ENCODE measurements around the gene METTL22.
"Not testable (repeated sequence)": the region's sequence is repeated elsewhere in the genome, so short reads cannot be mapped to it uniquely, and the experiment has no call there.

The METTL22 gene

GRCh38 chr16:8651958-8652357, 30.5 kb downstream of the METTL22 start:
- not testable (repeated sequence) for DNase-seq (ENCODE audit: low spot score in 2 of 2); H3K36me3 Mint-ChIP-seq; H3K4me3 Mint-ChIP-seq; H3K9me3 Mint-ChIP-seq; H3K27me3 Mint-ChIP-seq; H3K27ac Mint-ChIP-seq; ATAC-seq (ENCODE audit: low read depth); H3K4me1 Mint-ChIP-seq

GRCh38 chr16:8655184-8655717, 33.8 kb downstream of the METTL22 start:
- no peaks in the 10 kb centered on the region for H3K36me3 Mint-ChIP-seq
- DNase-seq (ENCODE audit: low spot score in 2 of 2), result no peak
- H3K4me1 Mint-ChIP-seq, result peaks cover 3% of the 10 kb centered on the region
- H3K4me3 Mint-ChIP-seq, result no peak overlapping the region
- peak; percentile 42 for ATAC-seq (ENCODE audit: low read depth)
- H3K9me3 Mint-ChIP-seq, result no peaks in the 10 kb centered on the region
- H3K27ac Mint-ChIP-seq, result no peak overlapping the region
- no peaks in the 10 kb centered on the region for H3K27me3 Mint-ChIP-seq

- DNase-seq (ENCODE audit: low spot score in 2 of 2), result no peak
- Mint-ChIP-seq H3K27ac (no peak overlapping the region), H3K4me1 (peaks cover 5% of the 10 kb centered on the region), H3K27me3 (no peaks in the 10 kb centered on the region), H3K36me3 (peaks cover 3% of the 10 kb centered on the region), H3K9me3 (no peaks in the 10 kb centered on the region), H3K4me3 (no peak overlapping the region)
- no peak for ATAC-seq (ENCODE audit: low read depth)
Measured at GRCh38 chr16:8656376-8656775, 34.9 kb downstream of the METTL22 start.

- Mint-ChIP-seq H3K27me3 (no peaks in the 10 kb centered on the region), H3K27ac (no peak overlapping the region), H3K9me3 (no peaks in the 10 kb centered on the region), H3K4me1 (peaks cover 3% of the 10 kb centered on the region), H3K36me3 (peaks cover 3% of the 10 kb centered on the region), H3K4me3 (no peak overlapping the region)
- peak; percentile 86 for ATAC-seq (ENCODE audit: low read depth)
- peak; percentile 65 to 69 for DNase-seq (ENCODE audit: low spot score in 2 of 2)
Measured at GRCh38 chr16:8660841-8661301, 39.4 kb downstream of the METTL22 start.

GRCh38 chr16:8661703-8662102, 40.2 kb downstream of the METTL22 start:
- no peaks in the 10 kb centered on the region for H3K9me3 Mint-ChIP-seq

GRCh38 chr16:8663192-8664089, 41.9 kb downstream of the METTL22 start:
- no peak for ATAC-seq (ENCODE audit: low read depth)
- no peaks in the 10 kb centered on the region for H3K9me3 Mint-ChIP-seq
- no peak overlapping the region for H3K4me3 Mint-ChIP-seq
- no peaks in the 10 kb centered on the region for H3K27me3 Mint-ChIP-seq
- no peak for DNase-seq (ENCODE audit: low spot score in 2 of 2)
- no peak overlapping the region for H3K27ac Mint-ChIP-seq
- H3K36me3 Mint-ChIP-seq, result peaks cover 13% of the 10 kb centered on the region
- peaks cover 3% of the 10 kb centered on the region for H3K4me1 Mint-ChIP-seq

More at GRCh38 chr16:8661703-8662102, 40.2 kb downstream of the METTL22 start:
- no peak overlapping the region for H3K27ac Mint-ChIP-seq
- DNase-seq (ENCODE audit: low spot score in 2 of 2) (no peak), ATAC-seq (ENCODE audit: low read depth) (no peak)
- H3K36me3 Mint-ChIP-seq, result peaks cover 6% of the 10 kb centered on the region
- H3K4me3 Mint-ChIP-seq, result no peak overlapping the region
- no peaks in the 10 kb centered on the region for H3K27me3 Mint-ChIP-seq
- peaks cover 3% of the 10 kb centered on the region for H3K4me1 Mint-ChIP-seq

- no peak overlapping the region for H3K27ac Mint-ChIP-seq
- peaks cover 10% of the 10 kb centered on the region for H3K36me3 Mint-ChIP-seq
- H3K4me1 Mint-ChIP-seq, result peaks cover under 1% of the 10 kb centered on the region
- DNase-seq (ENCODE audit: low spot score in 2 of 2) (no peak), ATAC-seq (ENCODE audit: low read depth) (no peak)
- no peak overlapping the region for H3K4me3 Mint-ChIP-seq
- no peaks in the 10 kb centered on the region for H3K9me3 Mint-ChIP-seq
- no peaks in the 10 kb centered on the region for H3K27me3 Mint-ChIP-seq
Measured at GRCh38 chr16:8665529-8665928, 44.0 kb downstream of the METTL22 start.

- Mint-ChIP-seq H3K27ac (no peak overlapping the region), H3K36me3 (peaks cover 10% of the 10 kb centered on the region), H3K4me1 (no peaks in the 10 kb centered on the region), H3K4me3 (no peak overlapping the region), H3K27me3 (no peaks in the 10 kb centered on the region), H3K9me3 (no peaks in the 10 kb centered on the region)
- DNase-seq (ENCODE audit: low spot score in 2 of 2) (no peak), ATAC-seq (ENCODE audit: low read depth) (no peak)
Measured at GRCh38 chr16:8667492-8667891, 46.0 kb downstream of the METTL22 start.

- H3K27ac Mint-ChIP-seq, result no peak overlapping the region
- ATAC-seq (ENCODE audit: low read depth) (no peak), DNase-seq (ENCODE audit: low spot score in 2 of 2) (no peak)
- H3K27me3 Mint-ChIP-seq, result no peaks in the 10 kb centered on the region
- no peaks in the 10 kb centered on the region for H3K9me3 Mint-ChIP-seq
- no peak overlapping the region for H3K4me3 Mint-ChIP-seq
- peaks cover 10% of the 10 kb centered on the region for H3K36me3 Mint-ChIP-seq
- no peaks in the 10 kb centered on the region for H3K4me1 Mint-ChIP-seq
Measured at GRCh38 chr16:8668113-8668512, 46.6 kb downstream of the METTL22 start.

GRCh38 chr16:8669481-8669880, 48.0 kb downstream of the METTL22 start:
- ATAC-seq (ENCODE audit: low read depth), result no peak
- DNase-seq (ENCODE audit: low spot score in 2 of 2), result no peak

GRCh38 chr16:8670014-8670560, 48.6 kb downstream of the METTL22 start:
- DNase-seq (ENCODE audit: low spot score in 2 of 2) (no peak), ATAC-seq (ENCODE audit: low read depth) (no peak)
- H3K36me3 Mint-ChIP-seq, result peaks cover 10% of the 10 kb centered on the region
- H3K27me3 Mint-ChIP-seq, result no peaks in the 10 kb centered on the region
- no peaks in the 10 kb centered on the region for H3K9me3 Mint-ChIP-seq
- no peak overlapping the region for H3K27ac Mint-ChIP-seq
- no peak overlapping the region for H3K4me3 Mint-ChIP-seq
- H3K4me1 Mint-ChIP-seq, result peaks cover 7% of the 10 kb centered on the region

More at GRCh38 chr16:8669481-8669880, 48.0 kb downstream of the METTL22 start:
- H3K27ac Mint-ChIP-seq, result no peak overlapping the region
- H3K27me3 Mint-ChIP-seq, result no peaks in the 10 kb centered on the region
- H3K36me3 Mint-ChIP-seq, result peaks cover 10% of the 10 kb centered on the region
- no peak overlapping the region for H3K4me3 Mint-ChIP-seq
- H3K4me1 Mint-ChIP-seq, result peaks cover 4% of the 10 kb centered on the region
- no peaks in the 10 kb centered on the region for H3K9me3 Mint-ChIP-seq

GRCh38 chr16:8673611-8674412, 52.3 kb downstream of the METTL22 start:
- Mint-ChIP-seq H3K9me3 (no peaks in the 10 kb centered on the region), H3K36me3 (peaks cover 4% of the 10 kb centered on the region), H3K27me3 (no peaks in the 10 kb centered on the region), H3K4me3 (peak overlapping the region; percentile 91), H3K4me1 (peaks cover 17% of the 10 kb centered on the region), H3K27ac (no peak overlapping the region)
- DNase-seq (ENCODE audit: low spot score in 2 of 2) (no peak), ATAC-seq (ENCODE audit: low read depth) (peak; percentile 26)

GRCh38 chr16:8674413-8675022, 53.0 kb downstream of the METTL22 start, which contains the start of gene ABAT:
Gene ABAT (plus strand): TSS chr16:8674617. CDS start chr16:8735740, 61,123 bp downstream.
- DNase-seq (ENCODE audit: low spot score in 2 of 2), result peak; percentile 80 to 84
- H3K27ac Mint-ChIP-seq, result peak within 1 kb of the TSS; percentile 78
- ATAC-seq (ENCODE audit: low read depth), result peak; percentile 99
- H3K4me3 Mint-ChIP-seq, result peak within 1 kb of the TSS; percentile 91
- H3K36me3 Mint-ChIP-seq, result peaks cover 5% of the 10 kb centered on the region
- no peaks in the 10 kb centered on the region for H3K27me3 Mint-ChIP-seq
- H3K9me3 Mint-ChIP-seq, result no peaks in the 10 kb centered on the region
- H3K4me1 Mint-ChIP-seq, result peaks cover 17% of the 10 kb centered on the region
